Dendritic cell treated with granulocyte-macrophage colony-stimulating factor and Interleukin-4, amounts not matched to agents 40 ng/mL and 50 ng/mL, for 4 days (primary cell): ENCODE measurements around the gene FOLR2.

Source experiments
- H3K27ac Mint-ChIP-seq: one replicate; pipeline ENCODE4 v1.8.0; 2022; ENCODE audit warnings: mild to moderate bottlenecking, mixed read lengths
- H3K27me3 Mint-ChIP-seq: one replicate; pipeline ENCODE4 v1.8.0; 2022; ENCODE audit warnings: mild to moderate bottlenecking, mixed read lengths
- H3K36me3 Mint-ChIP-seq: one replicate; pipeline ENCODE4 v1.8.0; 2022; ENCODE audit warnings: low read depth, mixed read lengths
- H3K4me1 Mint-ChIP-seq: one replicate; pipeline ENCODE4 v1.8.0; 2022; ENCODE audit warnings: low read depth, mixed read lengths
- H3K4me3 Mint-ChIP-seq: one replicate; pipeline ENCODE4 v1.8.0; 2022; ENCODE audit warnings: mild to moderate bottlenecking, moderate library complexity, mixed read lengths
- H3K9me3 Mint-ChIP-seq: one replicate; pipeline ENCODE4 v1.8.0; 2022; ENCODE audit warnings: mixed read lengths
- intact Hi-C: fragments of 100-400 bp; cut with micrococcal nuclease; formaldehyde crosslinking; loops from one replicate; pipeline ENCODE4 v1.15.0; 2022

Gene FOLR2

GRCh38 chr11:72237112-72237931, 20.7 kb downstream of the FOLR2 start:
- H3K4me1 Mint-ChIP-seq, result peaks cover 82% of the 10 kb centered on the region
- peaks cover 68% of the 10 kb centered on the region for H3K36me3 Mint-ChIP-seq
- intact Hi-C loops, result loop anchor here (5.0 kb wide), 3 partner anchors 55 to 210 kb away; partner anchors contain the start of gene CLPB
- peaks cover 44% of the 10 kb centered on the region for H3K27me3 Mint-ChIP-seq
- peak overlapping the region; percentile 61 for H3K27ac Mint-ChIP-seq
- H3K4me3 Mint-ChIP-seq, result no peak overlapping the region
- no peaks in the 10 kb centered on the region for H3K9me3 Mint-ChIP-seq

- Mint-ChIP-seq H3K36me3 (peaks cover 61% of the 10 kb centered on the region), H3K27ac (no peak overlapping the region), H3K9me3 (no peaks in the 10 kb centered on the region), H3K4me1 (peaks cover 82% of the 10 kb centered on the region), H3K27me3 (peaks cover 51% of the 10 kb centered on the region), H3K4me3 (no peak overlapping the region)
- intact Hi-C loops, result loop anchor here (5.0 kb wide), 3 partner anchors 56 to 211 kb away; partner anchors contain the start of gene CLPB
Observed at GRCh38 chr11:72238040-72238450, 21.5 kb downstream of the FOLR2 start.

- intact Hi-C loops, result loop anchor here (5.0 kb wide), 3 partner anchors 56 to 211 kb away; partner anchors contain the start of gene CLPB
Observed at GRCh38 chr11:72238492-72239312, 22.1 kb downstream of the FOLR2 start.

GRCh38 chr11:72239313-72239848, 22.8 kb downstream of the FOLR2 start:
- peaks cover 76% of the 10 kb centered on the region for H3K4me1 Mint-ChIP-seq
- peak overlapping the region; percentile 65 for H3K4me3 Mint-ChIP-seq
- H3K27ac Mint-ChIP-seq, result peak overlapping the region; percentile 81
- intact Hi-C loops, result loop anchor here (5.0 kb wide), 3 partner anchors 57 to 212 kb away; partner anchors contain the start of gene CLPB
- no peaks in the 10 kb centered on the region for H3K9me3 Mint-ChIP-seq
- H3K36me3 Mint-ChIP-seq, result peaks cover 47% of the 10 kb centered on the region
- peaks cover 58% of the 10 kb centered on the region for H3K27me3 Mint-ChIP-seq

More at GRCh38 chr11:72238492-72239312, 22.1 kb downstream of the FOLR2 start:
- Mint-ChIP-seq H3K9me3 (no peaks in the 10 kb centered on the region), H3K36me3 (peaks cover 54% of the 10 kb centered on the region), H3K27ac (peak overlapping the region; percentile 81), H3K4me3 (peak overlapping the region; percentile 65), H3K27me3 (peaks cover 58% of the 10 kb centered on the region), H3K4me1 (peaks cover 82% of the 10 kb centered on the region)

GRCh38 chr11:72239849-72240460, 23.4 kb downstream of the FOLR2 start:
- Mint-ChIP-seq H3K4me1 (peaks cover 76% of the 10 kb centered on the region), H3K27ac (peak overlapping the region; percentile 81), H3K36me3 (peaks cover 42% of the 10 kb centered on the region), H3K9me3 (no peaks in the 10 kb centered on the region), H3K4me3 (peak overlapping the region; percentile 65), H3K27me3 (peaks cover 58% of the 10 kb centered on the region)
- intact Hi-C loops, result loop anchor here (5.0 kb wide), 3 partner anchors 58 to 213 kb away; partner anchors contain the start of gene CLPB

GRCh38 chr11:72240461-72241290, 24.1 kb downstream of the FOLR2 start:
- intact Hi-C loops, result no loop called here
- Mint-ChIP-seq H3K36me3 (peaks cover 34% of the 10 kb centered on the region), H3K9me3 (no peaks in the 10 kb centered on the region), H3K27me3 (peaks cover 58% of the 10 kb centered on the region), H3K4me1 (peaks cover 70% of the 10 kb centered on the region), H3K4me3 (peak overlapping the region; percentile 63), H3K27ac (peak overlapping the region; percentile 79)

GRCh38 chr11:72241291-72241781, 24.7 kb downstream of the FOLR2 start:
- peaks cover 65% of the 10 kb centered on the region for H3K4me1 Mint-ChIP-seq

GRCh38 chr11:72242141-72242540, 25.5 kb downstream of the FOLR2 start:
- Mint-ChIP-seq H3K27me3 (peaks cover 56% of the 10 kb centered on the region), H3K27ac (no peak overlapping the region), H3K4me3 (no peak overlapping the region), H3K9me3 (no peaks in the 10 kb centered on the region), H3K4me1 (peaks cover 61% of the 10 kb centered on the region), H3K36me3 (peaks cover 20% of the 10 kb centered on the region)
- intact Hi-C loops, result no loop called here

More at GRCh38 chr11:72241291-72241781, 24.7 kb downstream of the FOLR2 start:
- Mint-ChIP-seq H3K9me3 (no peaks in the 10 kb centered on the region), H3K36me3 (peaks cover 28% of the 10 kb centered on the region), H3K4me3 (no peak overlapping the region), H3K27ac (no peak overlapping the region), H3K27me3 (peaks cover 58% of the 10 kb centered on the region)
- intact Hi-C loops, result no loop called here

- no peaks in the 10 kb centered on the region for H3K9me3 Mint-ChIP-seq
- H3K27me3 Mint-ChIP-seq, result peaks cover 48% of the 10 kb centered on the region
- peaks cover 53% of the 10 kb centered on the region for H3K4me1 Mint-ChIP-seq
Observed at GRCh38 chr11:72243173-72244059, 26.8 kb downstream of the FOLR2 start.

GRCh38 chr11:72244060-72244360, 27.4 kb downstream of the FOLR2 start, which contains the start of gene PHOX2A:
Gene PHOX2A, minus strand, starts transcription at chr11:72244176. Its CDS starts 172 bp downstream, at chr11:72244004.
- H3K9me3 Mint-ChIP-seq, result no peaks in the 10 kb centered on the region
- intact Hi-C loops, result no loop called here
- H3K27me3 Mint-ChIP-seq, result peaks cover 47% of the 10 kb centered on the region
- peaks cover 49% of the 10 kb centered on the region for H3K4me1 Mint-ChIP-seq
- peak within 1 kb of the TSS; percentile 6 for H3K27ac Mint-ChIP-seq
- peaks cover 1% of the 10 kb centered on the region for H3K36me3 Mint-ChIP-seq
- H3K4me3 Mint-ChIP-seq, result peak within 1 kb of the TSS; percentile 10

More at GRCh38 chr11:72243173-72244059, 26.8 kb downstream of the FOLR2 start:
- peak overlapping the region; percentile 6 for H3K27ac Mint-ChIP-seq
- peak overlapping the region; percentile 10 for H3K4me3 Mint-ChIP-seq
- intact Hi-C loops, result no loop called here
- peaks cover 7% of the 10 kb centered on the region for H3K36me3 Mint-ChIP-seq

GRCh38 chr11:72244361-72245262, 28.0 kb downstream of the FOLR2 start:
- Mint-ChIP-seq H3K27ac (no peak overlapping the region), H3K4me3 (no peak overlapping the region), H3K9me3 (no peaks in the 10 kb centered on the region), H3K4me1 (peaks cover 43% of the 10 kb centered on the region), H3K27me3 (peaks cover 46% of the 10 kb centered on the region), H3K36me3 (no peaks in the 10 kb centered on the region)
- intact Hi-C loops, result no loop called here
